Measurements from ENCODE around the gene P2RY14.

The P2RY14 gene

GRCh38 chr3:151214459-151214858 lies 63.9 kb downstream of the P2RY14 start:
- no peak for DNase-seq (ENCODE audit: low spot score)

- no peak for DNase-seq (ENCODE audit: low spot score)
Observed at GRCh38 chr3:151213881-151214280, 64.5 kb downstream of the P2RY14 start.

DNA sequence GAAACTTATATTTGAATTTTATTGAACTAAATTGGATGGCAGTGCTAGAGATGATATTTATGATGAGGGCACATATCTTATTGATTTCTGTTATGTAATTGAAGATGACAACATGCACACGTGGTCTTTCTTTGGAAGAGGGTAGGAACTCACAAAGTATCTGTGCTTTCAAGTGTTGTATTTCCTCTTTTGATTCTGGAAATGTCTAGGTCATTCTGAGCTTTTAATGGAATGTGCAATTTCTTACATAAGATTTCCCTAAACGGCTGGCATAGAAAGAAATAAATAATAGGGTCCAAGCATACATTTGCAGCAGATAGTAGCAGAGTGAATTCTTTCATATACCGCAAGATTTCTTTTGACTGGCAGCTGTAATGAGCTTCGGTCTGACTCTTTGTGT lies 65.2 kb downstream of the P2RY14 start:
- DNase-seq (ENCODE audit: low spot score) = no peak

DNA sequence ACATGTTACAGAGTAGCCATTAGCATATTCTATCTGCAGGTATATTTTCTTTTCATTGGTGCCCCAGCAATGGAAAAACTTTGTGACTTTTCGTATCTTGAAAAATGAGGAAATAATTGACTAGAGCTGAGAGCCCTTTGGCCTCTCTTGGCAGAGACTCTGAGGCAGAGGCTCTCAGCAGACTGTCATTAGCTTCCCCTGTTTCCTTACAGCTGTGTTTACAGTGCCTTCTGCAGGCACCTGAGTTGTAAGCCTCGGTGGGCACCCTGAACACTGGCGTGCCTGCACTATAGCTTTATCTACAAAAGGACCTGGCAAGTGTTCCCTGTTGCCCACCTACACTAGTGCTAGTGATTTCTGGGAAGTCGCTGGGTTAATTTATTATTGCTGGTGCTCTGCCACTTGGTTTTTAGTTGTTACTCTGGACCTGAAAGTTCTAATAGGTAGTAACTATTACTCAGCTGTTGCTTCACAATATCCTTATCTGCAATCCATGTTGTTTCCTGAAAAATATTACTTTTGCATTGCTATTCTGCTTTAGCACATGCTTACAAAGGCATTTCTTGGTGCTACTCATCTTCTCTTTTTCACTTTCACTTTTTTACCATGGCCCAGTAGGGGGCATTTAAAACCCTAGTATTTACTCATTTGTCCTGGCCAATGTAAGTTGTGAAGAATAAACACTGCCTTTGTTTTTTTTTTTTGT lies 67.5 kb downstream of the P2RY14 start:
- DNase-seq (ENCODE audit: low spot score) = no peak

GRCh38 chr3:151209654-151210053 lies 68.7 kb downstream of the P2RY14 start:
- no peak for DNase-seq (ENCODE audit: low spot score)

DNA sequence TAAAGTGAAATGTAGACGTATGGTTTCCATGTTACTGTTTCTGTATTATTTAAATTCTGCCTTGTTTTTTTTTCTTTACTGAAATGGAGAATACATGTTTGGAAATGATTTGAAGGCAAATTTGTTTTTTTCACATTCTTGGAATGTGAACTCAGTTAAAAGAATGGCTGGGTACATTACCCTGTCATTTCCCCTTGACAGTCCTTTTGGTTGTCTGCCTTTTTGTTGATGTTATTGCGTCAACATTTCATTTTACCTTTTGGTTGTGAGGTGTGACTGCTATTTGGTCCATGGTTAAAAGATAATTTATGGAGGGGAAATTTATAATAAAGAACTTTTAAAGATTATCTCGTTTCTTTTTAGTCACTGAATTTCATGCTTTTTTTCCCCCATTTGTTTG lies 72.1 kb downstream of the P2RY14 start:
- DNase-seq (ENCODE audit: low spot score) = no peak

DNA sequence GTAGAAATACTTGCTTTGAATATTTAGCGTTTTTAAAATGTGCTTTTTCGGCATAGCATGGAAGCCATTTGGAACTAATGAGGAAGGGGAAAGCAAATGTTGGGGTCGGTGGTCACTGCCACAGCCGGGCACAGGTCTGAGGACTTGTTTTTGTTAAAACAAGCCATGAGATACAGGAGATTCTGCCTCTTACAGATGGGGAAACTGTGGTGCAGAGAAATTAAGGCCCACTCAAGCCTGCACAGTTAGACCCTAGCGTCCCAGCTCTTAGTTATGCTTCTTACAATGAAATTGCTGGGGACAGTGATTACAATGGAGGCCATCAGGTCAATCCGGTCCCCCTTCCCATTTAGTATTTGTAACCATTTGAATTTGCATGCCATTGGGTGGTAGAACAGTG lies 72.9 kb downstream of the P2RY14 start:
- no peak for DNase-seq (ENCODE audit: low spot score)

- DNase-seq (ENCODE audit: low spot score) = no peak
Observed at GRCh38 chr3:151204530-151205402, 73.6 kb downstream of the P2RY14 start.

GRCh38 chr3:151203051-151203420 lies 75.3 kb downstream of the P2RY14 start, which contains the start of gene GPR171:
Gene GPR171, minus strand, starts transcription at chr3:151203216. Its CDS starts 3,830 bp downstream, at chr3:151199386.
- DNase-seq (ENCODE audit: low spot score) = no peak

- no peak for DNase-seq (ENCODE audit: low spot score)
Observed at GRCh38 chr3:151201051-151201730, 77.2 kb downstream of the P2RY14 start.

DNA sequence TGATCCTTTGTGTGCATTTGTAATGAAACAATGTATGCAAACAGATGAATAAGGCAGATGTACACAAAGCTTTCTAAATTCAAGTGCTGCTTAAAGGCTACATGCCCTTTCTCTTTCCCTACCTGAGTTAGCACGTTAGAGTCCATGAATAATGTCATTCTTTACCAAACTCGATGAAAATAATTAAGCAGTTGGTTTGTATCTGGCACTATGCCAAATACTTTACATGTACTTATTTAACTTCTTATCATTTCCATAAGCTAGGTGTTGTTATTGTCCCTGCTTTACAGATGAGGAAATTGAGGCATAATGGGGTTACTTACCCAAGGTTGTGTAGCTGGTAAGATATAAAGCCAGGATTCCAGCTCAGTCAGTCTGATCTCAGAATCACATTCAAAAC lies 77.8 kb downstream of the P2RY14 start:
- DNase-seq (ENCODE audit: low spot score) = peak; percentile 7

DNA sequence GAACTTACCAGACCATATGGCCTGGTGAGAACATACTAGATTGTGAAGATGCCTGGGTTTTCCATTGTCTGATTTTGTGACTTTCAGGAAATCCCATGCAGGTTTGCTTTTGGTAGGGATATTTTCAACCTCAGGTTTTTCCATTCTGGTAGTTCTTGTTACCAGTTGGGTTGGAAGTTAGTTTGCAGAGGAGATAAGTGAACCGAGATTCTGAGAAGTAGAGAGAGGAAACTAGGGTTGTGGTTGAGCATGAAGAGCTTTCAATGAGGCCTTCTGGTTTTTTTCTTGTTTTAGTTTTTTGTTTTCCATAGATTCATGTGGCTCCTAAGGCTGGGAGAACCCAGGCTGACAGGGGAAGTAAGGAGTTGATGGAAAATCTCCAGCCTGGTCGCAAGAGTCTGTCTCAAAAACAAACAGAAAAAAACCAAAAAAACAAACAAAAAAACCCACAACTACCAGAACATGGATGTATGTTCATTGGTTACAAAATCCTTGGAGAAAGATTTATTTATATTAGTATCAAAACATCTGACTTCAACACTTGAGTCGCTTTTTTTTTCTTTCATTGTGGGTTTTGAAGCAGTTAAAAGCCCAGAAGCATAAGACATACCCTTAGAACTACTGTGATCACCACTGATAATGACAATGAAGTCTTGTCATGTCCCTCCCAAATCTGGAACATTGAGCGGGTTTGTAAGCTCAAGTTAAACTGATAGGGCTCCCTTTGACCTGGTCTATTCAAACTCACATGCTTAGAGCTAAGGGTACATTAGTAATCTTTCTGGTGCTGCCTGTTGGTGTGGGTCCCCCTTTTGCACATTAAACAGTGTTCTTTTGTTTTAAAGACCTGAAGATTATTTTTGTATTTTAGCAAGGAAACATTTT lies 78.5 kb downstream of the P2RY14 start:
- DNase-seq (ENCODE audit: low spot score) = no peak

DNA sequence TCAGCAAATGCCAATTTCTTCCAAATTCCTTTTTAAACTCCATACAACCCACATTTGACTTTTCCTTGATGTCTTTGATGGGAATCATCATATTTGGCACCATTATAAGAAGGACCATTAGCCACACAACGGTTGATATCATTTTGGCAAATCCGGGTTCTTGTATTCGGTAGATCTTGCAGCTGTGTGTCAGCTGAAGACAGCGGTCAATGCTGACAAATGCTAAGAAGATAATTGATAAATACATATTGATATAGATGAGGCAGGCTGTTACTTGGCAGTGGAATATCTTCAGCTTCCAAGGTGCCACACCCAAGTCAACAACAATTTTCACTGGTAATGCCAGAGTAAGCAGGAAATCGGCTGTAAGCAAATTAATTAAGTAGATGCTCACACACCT lies 79.5 kb downstream of the P2RY14 start:
- no peak for DNase-seq (ENCODE audit: low spot score)

- DNase-seq (ENCODE audit: low spot score) = no peak
Observed at GRCh38 chr3:151197981-151198767, 80.2 kb downstream of the P2RY14 start.

- DNase-seq (ENCODE audit: low spot score) = no peak
Observed at GRCh38 chr3:151197228-151197627, 81.1 kb downstream of the P2RY14 start.

- DNase-seq (ENCODE audit: low spot score) = no peak
Observed at GRCh38 chr3:151196434-151196833, 81.9 kb downstream of the P2RY14 start.

DNA sequence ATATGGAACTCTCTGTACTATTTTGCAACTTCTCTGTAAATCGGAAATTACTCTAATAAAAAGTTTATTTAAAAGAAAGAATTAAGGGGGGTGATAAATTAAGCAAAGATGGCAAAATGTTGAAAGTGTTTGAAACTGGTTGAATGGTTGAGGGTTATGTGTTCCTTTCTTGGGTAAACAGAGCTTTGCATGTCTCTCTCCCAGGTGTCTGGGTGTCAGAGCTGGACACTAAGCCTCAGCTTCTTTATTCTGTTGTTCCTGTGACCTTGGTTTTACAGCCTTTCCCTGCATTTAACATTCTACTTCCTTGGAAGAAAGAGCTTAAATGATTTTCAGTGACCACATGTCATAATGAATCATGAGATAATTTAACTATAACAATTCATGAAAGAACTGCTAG lies 82.5 kb downstream of the P2RY14 start:
- DNase-seq (ENCODE audit: low spot score) = no peak

GRCh38 chr3:151192545-151192944 lies 85.8 kb downstream of the P2RY14 start:
- DNase-seq (ENCODE audit: low spot score) = no peak

DNA sequence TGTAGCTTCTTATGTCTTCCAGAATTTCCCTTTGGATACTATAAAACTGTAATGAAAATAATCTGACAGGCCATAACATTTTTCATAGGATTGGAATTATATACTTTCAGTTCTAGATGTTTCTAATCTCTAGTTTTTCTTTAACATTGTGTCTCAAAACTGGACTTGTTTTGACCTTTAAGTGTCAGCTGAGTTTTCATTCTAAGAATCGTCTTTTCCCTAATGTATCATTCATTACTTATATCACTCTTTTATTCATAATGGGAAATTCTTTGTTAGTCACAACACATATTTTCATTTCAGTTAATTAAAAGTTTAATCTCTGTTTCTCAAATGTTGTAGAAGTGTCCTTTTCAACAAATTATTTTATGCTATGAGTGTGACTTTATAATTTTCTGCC lies 87.2 kb downstream of the P2RY14 start:
- DNase-seq (ENCODE audit: low spot score) = no peak

GRCh38 chr3:151183265-151183671 lies 95.1 kb downstream of the P2RY14 start:
- DNase-seq (ENCODE audit: low spot score) = no peak
